Suprapubic skin (tissue), 4 donors: Measurements from ENCODE around the gene FRYL. TPM values are rescaled to one million over a fixed set of nuclear protein-coding genes. Genes with fewer than 3 reads are reported as not detected.

ENCODE experiments used
- DNase-seq, 2 donors: peaks; one replicate each; pipeline ENCODE4 v3.0.0-alpha.2; 2019; ENCODE audit warnings: low spot score in 2 of 2
- H3K27ac ChIP-seq: fragments of 200-600 bp; sonication (generic); one replicate; pipeline ENCODE4 v1.5.1; 2019
- H3K27me3 ChIP-seq: fragments of 200-600 bp; sonication (generic); one replicate; pipeline ENCODE4 v1.5.1; 2019
- H3K36me3 ChIP-seq: fragments of 200-600 bp; sonication (generic); one replicate; pipeline ENCODE4 v1.5.1; 2019
- H3K4me1 ChIP-seq: fragments of 200-600 bp; sonication (generic); one replicate; pipeline ENCODE4 v1.5.1; 2019
- H3K4me3 ChIP-seq: fragments of 200-600 bp; sonication (generic); one replicate; pipeline ENCODE4 v1.5.1; 2019; ENCODE audit warnings: mild to moderate bottlenecking
- H3K9me3 ChIP-seq: fragments of 200-600 bp; sonication (generic); one replicate; pipeline ENCODE4 v1.5.1; 2019
- EP300 ChIP-seq: sonication (generic); formaldehyde crosslinking; IDR thresholded peaks from one replicate; pipeline ENCODE4 v1.6.1; 2017; ENCODE audit warnings: antibody characterized with exemption
- POLR2A ChIP-seq, 2 donors: fragments of 450-650 bp; IDR thresholded peaks; one replicate each; pipeline ENCODE4 v1.6.1; 2017; ENCODE audit warnings: antibody characterized with exemption in 2 of 2, mild to moderate bottlenecking in 2 of 2, moderate library complexity in 2 of 2
- POLR2AphosphoS5 ChIP-seq, 3 donors: sonication (generic); formaldehyde crosslinking; IDR thresholded peaks; one replicate each; pipeline ENCODE4 v1.6.1; 2017; ENCODE audit warnings: antibody characterized with exemption in 3 of 3
- WGBS: methylation state at CpG from one replicate; pipeline ENCODE4 v1.1.5; 2018; 5-methylcytosine and 5-hydroxymethylcytosine counted together
- total RNA-seq, 4 donors: library from RNA; depleted of rRNA; stranded (reverse); fragments of >200 nt; gene quantifications; one replicate each; pipeline ENCODE4 v1.1.0, GENCODE V29; 2016
- TF ChIP-seq, protein P1 (sequence below), 2 donors: fragments of 200-600 bp in 1 of 2; fragments of 450-650 bp in 1 of 2; sonication (generic) in 1 of 2; IDR thresholded peaks; one replicate each; pipeline ENCODE4 v1.5.1; 2016 to 2019; ENCODE audit warnings: antibody characterized with exemption in 2 of 2, mild to moderate bottlenecking in 1 of 2, moderate library complexity in 1 of 2

Gene FRYL
- total RNA-seq, 4 donors from 2014 or later: 48.4 to 168 (median 73.5) TPM

GRCh38 chr4:48799157-48799556 is 19.1 kb upstream of the FRYL start:
- H3K27me3 ChIP-seq: no peaks in the 10 kb centered on the region
- 57% methylated on average over 2 of the region's 2 CpGs for WGBS
- no peaks in the 10 kb centered on the region for H3K9me3 ChIP-seq
- TF ChIP-seq, protein P1, sequence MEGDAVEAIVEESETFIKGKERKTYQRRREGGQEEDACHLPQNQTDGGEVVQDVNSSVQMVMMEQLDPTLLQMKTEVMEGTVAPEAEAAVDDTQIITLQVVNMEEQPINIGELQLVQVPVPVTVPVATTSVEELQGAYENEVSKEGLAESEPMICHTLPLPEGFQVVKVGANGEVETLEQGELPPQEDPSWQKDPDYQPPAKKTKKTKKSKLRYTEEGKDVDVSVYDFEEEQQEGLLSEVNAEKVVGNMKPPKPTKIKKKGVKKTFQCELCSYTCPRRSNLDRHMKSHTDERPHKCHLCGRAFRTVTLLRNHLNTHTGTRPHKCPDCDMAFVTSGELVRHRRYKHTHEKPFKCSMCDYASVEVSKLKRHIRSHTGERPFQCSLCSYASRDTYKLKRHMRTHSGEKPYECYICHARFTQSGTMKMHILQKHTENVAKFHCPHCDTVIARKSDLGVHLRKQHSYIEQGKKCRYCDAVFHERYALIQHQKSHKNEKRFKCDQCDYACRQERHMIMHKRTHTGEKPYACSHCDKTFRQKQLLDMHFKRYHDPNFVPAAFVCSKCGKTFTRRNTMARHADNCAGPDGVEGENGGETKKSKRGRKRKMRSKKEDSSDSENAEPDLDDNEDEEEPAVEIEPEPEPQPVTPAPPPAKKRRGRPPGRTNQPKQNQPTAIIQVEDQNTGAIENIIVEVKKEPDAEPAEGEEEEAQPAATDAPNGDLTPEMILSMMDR (IDR thresholded peaks at IDR 0.05): no peak
- peaks cover 8% of the 10 kb centered on the region for H3K4me1 ChIP-seq
- H3K4me3 ChIP-seq: no peak overlapping the region
- H3K27ac ChIP-seq: no peak overlapping the region
- no peak for DNase-seq
- no peaks in the 10 kb centered on the region for H3K36me3 ChIP-seq

DNA sequence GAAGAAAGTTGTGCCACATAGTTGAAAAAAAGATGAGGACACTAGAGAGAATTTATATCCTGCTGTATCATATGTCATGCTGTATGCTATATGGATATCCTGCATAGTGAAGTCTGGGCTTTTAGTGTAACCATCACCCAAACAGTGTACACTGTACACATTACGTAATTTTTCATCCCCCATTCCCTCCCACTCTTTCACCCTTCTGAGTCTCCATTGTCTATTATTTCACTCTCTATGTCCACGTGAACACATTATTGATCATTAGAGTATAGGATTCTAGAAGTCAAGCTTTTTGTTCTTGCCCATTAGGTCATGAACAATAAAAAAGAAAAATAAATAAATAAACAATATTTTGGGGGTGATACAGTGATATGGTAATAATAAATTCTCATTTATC is 18.0 kb upstream of the FRYL start:
- TF ChIP-seq POLR2A (IDR thresholded peaks at IDR 0.05) (no peak), POLR2AphosphoS5 (IDR thresholded peaks at IDR 0.05) (no peak), EP300 (no peak)
- TF ChIP-seq, protein P1 (IDR thresholded peaks at IDR 0.05): no peak
- DNase-seq: no peak
- Histone ChIP-seq H3K4me3 (no peak overlapping the region), H3K27me3 (no peaks in the 10 kb centered on the region), H3K27ac (no peak overlapping the region), H3K36me3 (no peaks in the 10 kb centered on the region), H3K4me1 (peaks cover 8% of the 10 kb centered on the region), H3K9me3 (no peaks in the 10 kb centered on the region)
- 82% methylated on average over 2 of the region's 2 CpGs for WGBS

DNA sequence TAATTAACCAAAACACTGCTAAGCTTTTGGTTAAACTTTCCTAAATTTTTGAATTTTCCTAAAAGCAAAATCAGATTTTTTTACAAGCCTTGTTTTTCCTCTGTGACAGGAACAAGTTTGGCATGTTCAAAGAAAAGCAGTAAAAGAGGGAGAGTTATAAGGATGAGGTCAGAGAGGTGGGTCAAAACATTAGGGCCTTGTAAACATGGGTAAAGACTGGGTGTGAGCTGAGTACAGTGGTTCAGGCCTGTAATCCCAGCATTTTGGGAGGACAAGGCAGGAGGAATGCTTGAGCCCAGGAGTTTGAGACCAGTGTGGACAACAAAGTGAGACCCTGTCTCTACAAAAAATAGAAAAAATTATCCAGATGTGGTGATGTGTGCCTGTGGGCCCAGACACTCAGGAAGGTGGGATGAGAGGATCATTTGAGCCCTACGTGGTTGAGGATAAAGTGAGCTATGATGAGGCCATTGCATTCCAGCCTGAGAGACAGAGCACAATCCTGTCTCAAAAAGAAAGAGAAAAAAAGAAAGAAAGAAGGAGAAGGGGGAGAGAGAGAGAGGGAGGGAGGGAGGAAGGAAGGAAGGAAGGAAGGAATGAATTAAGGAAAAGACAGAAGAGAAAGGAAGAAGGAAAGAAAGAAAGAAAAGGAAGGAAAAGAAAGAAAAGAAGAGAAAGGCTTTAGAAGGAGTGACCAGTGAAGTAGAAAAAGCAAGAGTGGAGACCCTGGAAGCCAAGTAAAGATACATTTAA is 17.0 kb upstream of the FRYL start:
- Histone ChIP-seq H3K9me3 (no peaks in the 10 kb centered on the region), H3K27ac (no peak overlapping the region), H3K36me3 (no peaks in the 10 kb centered on the region), H3K4me3 (no peak overlapping the region), H3K4me1 (peaks cover 8% of the 10 kb centered on the region), H3K27me3 (no peaks in the 10 kb centered on the region)
- 62% methylated on average over 1 of the region's 1 CpG for WGBS
- no peak for TF ChIP-seq POLR2AphosphoS5 (IDR thresholded peaks at IDR 0.05)
- TF ChIP-seq EP300: no peak
- TF ChIP-seq POLR2A (IDR thresholded peaks at IDR 0.05): no peak
- TF ChIP-seq, protein P1 (IDR thresholded peaks at IDR 0.05): no peak
- DNase-seq: no peak

DNA sequence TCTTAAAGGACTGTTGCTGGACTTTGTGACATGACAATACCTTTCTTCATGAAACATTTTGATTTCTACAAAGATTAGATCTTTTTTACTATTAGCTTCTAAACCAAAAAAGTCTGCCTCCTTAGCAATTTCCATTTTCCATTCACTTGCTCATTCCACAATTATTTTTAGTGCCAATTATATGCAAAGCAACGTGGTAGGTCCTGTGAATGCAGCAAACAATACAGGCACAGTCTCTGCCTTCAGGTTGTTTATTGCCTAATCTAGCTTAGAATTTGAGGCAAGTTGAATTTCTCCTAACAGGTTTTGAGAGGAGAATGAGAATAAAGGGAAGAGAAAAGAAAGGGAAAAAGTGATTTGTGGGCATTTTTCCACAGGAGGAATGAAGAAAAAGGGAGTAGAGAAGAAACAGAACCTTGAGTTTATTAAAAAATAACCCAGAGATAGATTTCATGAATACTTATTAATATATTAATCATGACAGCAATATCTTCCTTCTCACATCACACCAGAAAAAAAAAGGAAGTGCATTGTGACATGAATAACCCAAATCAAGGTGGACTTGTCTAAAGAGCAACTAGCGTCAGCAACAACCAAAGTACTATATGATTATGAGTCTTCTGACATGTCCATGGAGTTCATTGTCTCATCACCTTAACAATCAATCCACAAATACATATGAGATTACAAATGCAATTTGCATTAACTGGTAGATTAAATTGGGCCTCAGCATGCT is 16.3 kb upstream of the FRYL start:
- TF ChIP-seq EP300: no peak
- TF ChIP-seq, protein P1 (IDR thresholded peaks at IDR 0.05): no peak
- no peak for TF ChIP-seq POLR2A (IDR thresholded peaks at IDR 0.05)
- TF ChIP-seq POLR2AphosphoS5 (IDR thresholded peaks at IDR 0.05): no peak
- 68% methylated on average over 2 of the region's 2 CpGs for whole genome bisulfite sequencing
- DNase-seq: no peak
- Histone ChIP-seq H3K36me3 (no peaks in the 10 kb centered on the region), H3K27ac (no peak overlapping the region), H3K27me3 (no peaks in the 10 kb centered on the region), H3K4me1 (peaks cover 3% of the 10 kb centered on the region), H3K9me3 (no peaks in the 10 kb centered on the region), H3K4me3 (no peak overlapping the region)

GRCh38 chr4:48795108-48795507 is 15.0 kb upstream of the FRYL start:
- no peak for DNase-seq
- Histone ChIP-seq H3K4me3 (no peak overlapping the region), H3K36me3 (no peaks in the 10 kb centered on the region), H3K27ac (no peak overlapping the region), H3K9me3 (no peaks in the 10 kb centered on the region), H3K27me3 (no peaks in the 10 kb centered on the region), H3K4me1 (no peaks in the 10 kb centered on the region)
- 98% methylated on average over 3 of the region's 3 CpGs for WGBS
- TF ChIP-seq, protein P1 (IDR thresholded peaks at IDR 0.05): no peak
- TF ChIP-seq POLR2A (IDR thresholded peaks at IDR 0.05) (no peak), EP300 (no peak), POLR2AphosphoS5 (IDR thresholded peaks at IDR 0.05) (no peak)
